Right renal cortex interstitium (tissue), 3 donors: ENCODE results near the gene TMEM54. TPM values are rescaled to one million over a fixed set of nuclear protein-coding genes. Genes with fewer than 3 reads are reported as not detected.
A peak's percentile ranks its signal among the peaks of the same experiment; 100 is the strongest.

ENCODE experiments used
- DNase-seq, 3 donors: peaks; one replicate each; pipeline ENCODE4 v3.0.0-alpha.2; 2013; ENCODE audit warnings: low read depth in 3 of 3, low spot score in 2 of 3
- polyA plus RNA-seq, 3 donors: library from polyadenylated mRNA; unstranded; fragments of 120-200 nt; gene quantifications; one replicate each; pipeline ENCODE4 v1.2.1, GENCODE V29; 2013; ENCODE audit not compliant: insufficient read length in 3 of 3

The TMEM54 gene
- 1 to 10 TPM; 4.4 to 9.9 (median 7.6) TPM for polyA plus RNA-seq

- no peak for DNase-seq
These were observed at the start of gene TMEM54 for GRCh38 chr1:32900956-32901822. TSS of gene TMEM54 (minus strand) at chr1:32901389. CDS start at chr1:32901238, 151 bp downstream.

- DNase-seq, result no peak
These were observed 48.3 kb upstream of the TMEM54 start for GRCh38 chr1:32949519-32949918.

- no peak for DNase-seq
These were observed 47.7 kb upstream of the TMEM54 start for GRCh38 chr1:32948905-32949304.

GRCh38 chr1:32948390-32948722, 47.2 kb upstream of the TMEM54 start:
- DNase-seq, result no peak

- no peak for DNase-seq
These were observed 46.6 kb upstream of the TMEM54 start for GRCh38 chr1:32947669-32948389.

- DNase-seq, result no peak
These were observed 45.2 kb upstream of the TMEM54 start for GRCh38 chr1:32946413-32946812.

- DNase-seq, result no peak
These were observed 43.0 kb upstream of the TMEM54 start for GRCh38 chr1:32944180-32944579.

GRCh38 chr1:32939655-32940371, 38.6 kb upstream of the TMEM54 start:
- no peak for DNase-seq

- DNase-seq, result no peak
These were observed 35.9 kb upstream of the TMEM54 start for GRCh38 chr1:32937061-32937460.

GRCh38 chr1:32934535-32934934, 33.3 kb upstream of the TMEM54 start:
- no peak for DNase-seq

GRCh38 chr1:32933742-32934322, 32.6 kb upstream of the TMEM54 start:
- peak in 1 of 3 donors; percentile 14 for DNase-seq

GRCh38 chr1:32931760-32932159, 30.6 kb upstream of the TMEM54 start:
- DNase-seq, result no peak

- no peak for DNase-seq
These were observed 28.2 kb upstream of the TMEM54 start for GRCh38 chr1:32929366-32929765.

- DNase-seq, result no peak
These were observed 27.5 kb upstream of the TMEM54 start for GRCh38 chr1:32928715-32929114.

GRCh38 chr1:32928285-32928684, 27.1 kb upstream of the TMEM54 start:
- DNase-seq, result no peak

GRCh38 chr1:32927441-32927840, 26.3 kb upstream of the TMEM54 start:
- DNase-seq, result no peak

- no peak for DNase-seq
These were observed 25.4 kb upstream of the TMEM54 start for GRCh38 chr1:32926562-32926961.

- DNase-seq, result peak in 1 of 3 donors; percentile 41
These were observed 24.4 kb upstream of the TMEM54 start for GRCh38 chr1:32925403-32926162.

GRCh38 chr1:32924881-32925344, 23.7 kb upstream of the TMEM54 start:
- no peak for DNase-seq

GRCh38 chr1:32920833-32921232, 19.6 kb upstream of the TMEM54 start:
- no peak for DNase-seq
